IPS-NIHi11 (cell line): Measurements from ENCODE around the gene CPLANE2.
A peak's percentile ranks its signal among the peaks of the same experiment; 100 is the strongest.
"Not testable (repeated sequence)": the region's sequence is repeated elsewhere in the genome, so short reads cannot be mapped to it uniquely, and the experiment has no call there.

Experiments used
- DNase-seq: peaks from one replicate; pipeline ENCODE4 v3.0.0; 2012; ENCODE audit warnings: mixed read lengths, low spot score

The CPLANE2 gene

GRCh38 chr1:16208270-16208987 is 28.6 kb downstream of the CPLANE2 start:
- no peak for DNase-seq

DNA sequence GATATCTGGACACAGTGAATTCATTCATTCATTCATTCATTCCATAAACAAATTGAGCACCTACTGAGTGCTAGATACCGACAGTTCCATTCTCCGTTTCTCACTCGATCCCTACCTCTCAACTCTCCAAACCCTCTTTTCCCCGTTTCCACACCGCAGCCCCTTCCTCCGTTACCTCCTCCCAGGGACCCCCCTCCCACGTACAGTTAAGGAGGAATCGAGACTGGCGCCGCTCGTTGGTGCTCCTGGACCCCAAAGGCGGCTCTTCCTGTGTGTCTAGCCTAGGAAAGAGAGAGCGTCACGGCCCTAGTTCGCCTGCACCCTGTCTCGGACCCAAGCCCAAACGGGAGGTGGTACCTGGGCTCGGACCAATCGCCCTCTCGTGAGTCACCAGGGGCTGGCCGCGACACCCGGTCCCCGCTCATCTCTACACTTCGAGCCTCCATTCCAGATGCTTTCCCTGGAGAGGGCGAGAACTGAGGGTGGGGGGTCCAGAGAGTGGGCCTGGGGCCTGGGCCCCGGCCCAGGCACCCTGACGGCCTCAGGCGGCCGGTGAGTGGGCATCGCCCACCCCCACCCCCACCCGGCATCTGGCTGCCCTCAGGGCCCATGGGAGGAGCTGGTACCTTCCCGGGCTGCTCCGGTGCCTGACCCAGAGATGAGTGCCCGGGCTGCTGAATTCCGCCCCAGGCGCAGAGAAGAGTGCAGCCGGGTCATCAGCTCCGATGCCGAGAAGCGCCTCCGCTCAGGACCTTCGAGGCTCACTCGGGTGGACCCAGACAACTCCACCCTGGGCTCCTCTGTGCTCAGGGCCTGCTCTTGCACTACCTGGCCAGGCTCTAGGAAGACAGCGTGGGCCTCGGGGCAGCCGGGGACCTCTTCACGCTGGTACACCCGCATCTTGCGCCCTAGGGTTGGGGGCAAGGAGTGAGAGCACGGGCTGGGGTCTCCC is 29.4 kb downstream of the CPLANE2 start:
- DNase-seq, result no peak

GRCh38 chr1:16206547-16207317 is 30.3 kb downstream of the CPLANE2 start:
- DNase-seq, result peak; percentile 97

DNA sequence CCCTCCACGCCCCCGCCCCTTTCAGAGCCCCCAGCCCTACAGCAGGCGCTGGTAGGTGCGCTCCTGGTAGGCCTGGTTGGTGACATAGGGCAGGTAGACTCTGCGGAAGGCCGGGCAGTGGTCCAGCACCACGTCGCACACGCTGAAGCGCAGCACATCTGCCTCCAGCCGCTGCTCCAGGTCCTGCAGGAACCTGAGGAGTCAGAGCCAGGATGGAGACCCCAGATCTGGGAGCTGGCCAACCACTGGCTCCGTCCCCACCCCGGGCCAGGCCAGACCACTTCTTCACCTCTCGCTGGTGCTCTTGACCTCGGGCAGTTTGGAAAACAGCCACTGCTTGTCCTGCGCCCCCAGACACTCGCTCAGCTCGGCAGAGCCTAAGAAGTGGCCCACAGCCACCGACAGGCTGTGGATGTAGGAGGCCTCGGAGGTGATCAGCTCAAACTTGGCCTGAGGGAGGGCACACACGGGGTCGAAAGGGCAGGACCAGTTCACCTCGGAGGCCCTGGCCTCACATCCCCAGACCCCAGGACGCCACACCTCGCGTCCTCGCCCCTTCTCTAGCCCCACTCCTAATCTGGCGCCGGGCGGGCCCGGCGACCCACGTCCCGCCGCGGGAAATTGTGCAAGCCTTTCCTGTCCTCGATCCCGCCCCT is 31.0 kb downstream of the CPLANE2 start:
- DNase-seq, result no peak

DNA sequence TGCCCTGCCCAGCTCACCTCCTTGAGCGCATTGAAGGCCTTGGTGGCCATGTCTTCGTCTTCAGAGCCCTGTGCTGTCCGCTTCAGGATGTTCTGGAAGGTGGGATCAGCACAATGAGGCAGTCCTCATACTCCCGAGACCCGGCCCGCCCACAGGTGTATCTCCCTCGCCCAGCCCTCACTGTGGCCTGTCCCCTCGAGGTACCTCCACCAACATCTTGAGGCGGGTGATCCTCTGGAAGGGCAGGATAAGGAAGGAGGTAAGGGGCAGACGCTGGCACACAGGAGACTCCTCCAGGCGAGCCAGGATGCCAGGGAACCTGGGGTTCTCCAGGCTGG is 31.7 kb downstream of the CPLANE2 start:
- DNase-seq, result no peak

GRCh38 chr1:16204634-16205333 is 32.2 kb downstream of the CPLANE2 start:
- DNase-seq, result peak; percentile 69

GRCh38 chr1:16204216-16204615 is 32.8 kb downstream of the CPLANE2 start:
- DNase-seq, result no peak

- DNase-seq, result no peak
These were observed 33.4 kb downstream of the CPLANE2 start for GRCh38 chr1:16203550-16203949.

DNA sequence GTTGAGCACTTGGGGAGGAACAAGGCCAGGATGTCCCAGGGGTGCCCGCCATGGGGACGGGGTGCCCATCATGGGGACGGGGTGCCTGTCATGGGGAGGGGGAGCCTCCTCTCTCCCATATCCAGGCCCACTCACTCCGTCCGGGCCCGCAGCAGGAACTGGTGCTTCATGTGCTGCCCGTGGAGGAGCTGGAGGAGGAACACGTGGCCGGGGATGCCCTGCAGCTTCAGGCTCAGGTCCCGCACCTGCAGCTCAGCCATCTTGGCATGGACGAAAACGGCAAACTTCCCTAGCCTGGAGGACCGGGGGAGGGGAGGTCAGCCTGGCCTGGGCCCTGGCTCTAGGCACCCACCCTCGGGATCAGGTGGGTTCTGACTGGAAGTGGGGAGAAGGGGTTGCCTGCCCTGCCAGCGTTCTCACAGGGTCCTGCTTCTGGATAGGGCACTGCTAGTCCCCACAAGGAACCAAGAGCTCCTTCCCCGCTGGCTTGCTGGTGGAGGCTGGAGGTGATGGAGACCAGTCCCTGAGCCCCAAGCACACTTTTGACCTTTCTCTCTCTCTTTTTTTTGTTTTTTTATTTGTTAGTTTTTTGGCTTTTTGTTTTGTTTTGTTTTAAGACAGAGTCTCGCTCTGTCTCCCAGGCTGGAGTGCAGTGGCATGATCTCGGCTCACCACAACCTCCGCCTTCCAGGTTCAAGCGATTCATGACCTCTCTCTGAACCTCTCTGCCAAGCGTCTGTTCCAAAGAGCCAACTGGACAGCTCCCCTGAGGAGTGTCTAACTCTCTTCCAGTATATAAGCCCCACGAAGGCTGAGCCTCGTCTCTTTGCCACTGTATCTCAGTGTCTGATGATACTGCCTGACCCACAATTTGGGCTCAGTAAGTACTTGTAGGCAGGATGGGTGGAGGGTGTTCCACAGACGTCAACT is 34.4 kb downstream of the CPLANE2 start:
- no peak for DNase-seq

GRCh38 chr1:16199700-16200099 is 37.3 kb downstream of the CPLANE2 start:
- no peak for DNase-seq

- no peak for DNase-seq
These were observed 37.9 kb downstream of the CPLANE2 start for GRCh38 chr1:16199157-16199501.

GRCh38 chr1:16198444-16199156 is 38.4 kb downstream of the CPLANE2 start:
- DNase-seq, result no peak

DNA sequence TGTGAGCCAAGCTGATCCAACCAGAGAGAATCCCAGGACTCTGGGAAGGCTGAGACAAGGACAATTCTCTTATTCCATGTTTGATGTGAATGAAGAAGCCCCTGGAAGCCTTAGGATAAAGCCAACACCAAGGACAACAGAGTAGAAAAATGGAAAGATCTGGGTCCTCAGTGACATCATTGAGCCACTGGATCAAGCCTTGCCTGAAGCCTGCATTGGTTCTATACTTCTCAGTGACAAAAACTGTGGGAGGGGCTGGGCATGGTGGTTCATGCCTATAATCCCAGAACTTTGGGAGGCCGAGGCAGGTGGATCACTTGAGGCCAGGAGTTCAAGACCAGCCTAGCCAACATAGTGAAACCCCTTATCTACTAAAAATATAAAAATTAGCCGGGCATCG is 40.1 kb downstream of the CPLANE2 start:
- DNase-seq, result no peak

DNA sequence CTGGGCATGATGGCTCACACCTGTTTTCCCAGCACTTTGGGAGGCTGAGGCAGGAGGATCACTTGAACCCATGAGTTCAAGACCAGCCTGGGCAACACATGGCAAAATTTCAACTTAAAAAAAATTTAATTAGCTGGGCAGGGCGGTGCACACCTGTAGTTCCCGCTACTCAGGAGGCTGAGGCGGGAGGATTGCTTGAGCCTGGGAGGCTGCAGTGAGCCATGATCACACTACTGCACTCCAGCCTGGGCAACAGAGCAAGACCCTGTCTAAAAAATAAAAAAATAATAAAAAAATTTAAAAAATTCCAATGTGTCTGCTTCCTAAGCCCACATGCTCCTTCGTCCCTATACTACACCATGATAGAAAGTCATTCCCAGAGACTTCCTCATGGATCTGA is 40.8 kb downstream of the CPLANE2 start:
- not testable (repeated sequence) for DNase-seq

DNA sequence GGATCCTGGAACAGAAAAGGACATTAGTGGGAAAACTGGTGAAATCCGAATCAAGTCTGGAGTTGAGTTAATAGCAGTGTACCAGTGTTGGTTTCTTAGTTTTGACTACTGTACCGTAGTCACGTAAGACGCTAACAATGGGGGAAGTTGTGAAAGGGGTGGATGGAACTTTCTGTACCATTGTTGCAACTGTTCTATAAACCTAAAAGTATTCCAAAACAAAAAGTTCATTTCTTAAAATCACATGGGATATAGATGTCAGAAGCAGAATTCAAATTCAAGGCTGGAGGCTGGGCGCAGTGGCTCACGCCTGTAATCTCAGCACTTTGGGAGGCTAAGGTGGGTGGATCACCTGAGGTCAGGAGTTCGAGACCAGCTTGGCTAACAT is 41.5 kb downstream of the CPLANE2 start:
- DNase-seq, result no peak

DNA sequence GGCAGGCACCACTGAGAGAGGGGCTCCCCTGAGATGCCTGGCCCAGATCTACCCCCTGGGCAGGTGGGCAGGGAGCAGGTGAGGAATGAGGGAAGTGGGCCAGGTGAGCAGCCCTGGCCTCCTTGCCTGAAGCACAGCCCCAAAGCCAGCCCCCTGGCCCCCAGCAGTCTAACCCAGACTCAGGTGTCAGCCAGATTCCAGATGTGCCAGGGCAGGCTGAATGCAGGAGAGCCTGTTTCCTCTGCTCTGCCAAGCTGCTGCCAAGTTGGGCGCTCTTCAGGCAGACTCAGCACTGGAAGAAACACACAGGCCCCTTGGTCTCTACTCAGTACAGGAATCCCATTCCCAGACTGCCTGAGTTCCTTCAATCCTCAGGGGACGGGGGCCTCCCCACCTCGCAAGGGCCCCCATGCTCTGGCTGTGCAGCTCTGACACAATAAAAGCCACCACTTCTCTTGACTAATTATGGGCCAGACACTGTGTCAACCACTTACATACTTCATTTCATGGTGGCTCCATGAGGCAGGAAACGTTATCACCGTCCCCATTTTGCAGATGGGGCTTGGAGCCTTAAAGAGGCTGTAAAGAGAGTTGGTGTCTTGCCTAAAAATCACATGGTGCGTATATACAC is 45.0 kb downstream of the CPLANE2 start:
- DNase-seq, result no peak

DNA sequence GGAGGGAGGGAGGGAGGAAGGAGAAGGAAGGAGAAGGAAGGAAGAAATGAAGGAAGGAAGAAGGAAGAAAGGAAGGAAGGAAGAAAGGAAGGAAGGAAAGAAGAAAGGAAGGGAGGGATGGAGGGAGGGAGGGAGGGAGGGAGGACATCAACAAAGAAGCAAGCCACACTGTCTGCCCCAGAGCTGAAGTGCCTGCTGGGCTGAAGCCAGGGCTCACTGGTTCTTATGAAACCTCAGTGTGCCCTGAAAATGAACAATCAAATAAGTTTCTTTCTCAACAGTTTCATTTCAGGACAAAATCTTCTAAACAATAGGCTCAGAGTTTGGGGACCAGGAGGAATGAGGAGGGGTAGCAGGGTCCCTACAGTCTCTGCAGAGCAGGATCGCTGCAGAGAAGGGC is 45.7 kb downstream of the CPLANE2 start:
- DNase-seq, result no peak

DNA sequence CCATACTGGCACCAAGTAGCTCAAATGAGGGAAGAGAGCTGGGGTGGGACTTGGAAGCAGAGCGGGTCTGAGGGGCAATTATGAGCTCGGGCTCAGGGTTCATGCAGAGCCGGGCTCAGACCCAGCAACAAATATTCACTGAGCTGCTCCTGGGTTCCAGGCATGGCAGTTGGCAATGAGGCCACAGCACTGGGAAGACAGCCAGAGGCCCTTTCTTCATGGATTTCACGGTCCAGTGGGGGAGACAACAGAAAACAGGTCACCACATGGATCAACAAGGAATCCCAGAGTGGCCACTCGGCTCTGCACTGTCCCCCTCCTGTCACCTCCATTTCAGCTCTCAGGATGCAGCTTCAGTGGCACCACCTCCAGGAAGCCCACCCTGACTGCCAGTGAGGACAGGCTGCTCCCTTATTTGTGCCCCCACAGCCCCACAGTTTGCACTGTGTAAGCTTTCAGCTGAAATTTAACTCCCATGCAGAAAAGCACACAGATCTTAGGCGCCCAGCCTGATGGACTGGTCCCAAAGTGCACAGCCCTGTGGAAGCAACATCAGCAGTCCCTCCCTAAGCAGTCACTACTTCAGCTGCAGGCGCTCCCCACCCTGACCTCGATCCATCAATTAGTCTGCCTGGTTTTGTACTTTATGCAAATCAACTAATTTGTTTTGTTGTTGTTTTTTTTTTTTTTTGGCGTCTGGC is 46.9 kb downstream of the CPLANE2 start:
- no peak for DNase-seq

GRCh38 chr1:16189003-16189402 is 48.0 kb downstream of the CPLANE2 start:
- DNase-seq, result no peak
